ENCODE measurements around the gene PRUNE2. TPM values are rescaled to one million over a fixed set of nuclear protein-coding genes. Genes with fewer than 3 reads are reported as not detected.
"Not testable (repeated sequence)": the region's sequence is repeated elsewhere in the genome, so short reads cannot be mapped to it uniquely, and the experiment has no call there.

The PRUNE2 gene
- total RNA-seq, 1 donor from 2014 or later, result 650 TPM

- peak; percentile 69 for DNase-seq (ENCODE audit: low read depth)
Measured at GRCh38 chr9:76873056-76873792, 32.7 kb downstream of the PRUNE2 start.

GRCh38 chr9:76868897-76869296 is 37.0 kb downstream of the PRUNE2 start:
- no peak for DNase-seq (ENCODE audit: low read depth)

- DNase-seq (ENCODE audit: low read depth), result peak; percentile 89
Measured at GRCh38 chr9:76866689-76867088, 39.2 kb downstream of the PRUNE2 start.

- DNase-seq (ENCODE audit: low read depth), result no peak
Measured at GRCh38 chr9:76863832-76864231, 42.1 kb downstream of the PRUNE2 start.

GRCh38 chr9:76859860-76860259 is 46.1 kb downstream of the PRUNE2 start:
- no peak for DNase-seq (ENCODE audit: low read depth)

GRCh38 chr9:76858248-76858647 is 47.7 kb downstream of the PRUNE2 start:
- not testable (repeated sequence) for DNase-seq (ENCODE audit: low read depth)

GRCh38 chr9:76856016-76856415 is 49.9 kb downstream of the PRUNE2 start:
- DNase-seq (ENCODE audit: low read depth), result no peak

GRCh38 chr9:76855015-76855414 is 50.9 kb downstream of the PRUNE2 start:
- no peak for DNase-seq (ENCODE audit: low read depth)

- no peak for DNase-seq (ENCODE audit: low read depth)
Measured at GRCh38 chr9:76852026-76852425, 53.9 kb downstream of the PRUNE2 start.

GRCh38 chr9:76846297-76846696 is 59.6 kb downstream of the PRUNE2 start:
- peak; percentile 18 for DNase-seq (ENCODE audit: low read depth)

GRCh38 chr9:76845254-76845653 is 60.7 kb downstream of the PRUNE2 start:
- no peak for DNase-seq (ENCODE audit: low read depth)

- DNase-seq (ENCODE audit: low read depth), result peak; percentile 95
Measured at GRCh38 chr9:76835571-76836283, 70.2 kb downstream of the PRUNE2 start.

- no peak for DNase-seq (ENCODE audit: low read depth)
Measured at GRCh38 chr9:76828447-76828846, 77.5 kb downstream of the PRUNE2 start.

GRCh38 chr9:76827296-76828080 is 78.4 kb downstream of the PRUNE2 start:
- DNase-seq (ENCODE audit: low read depth), result no peak

GRCh38 chr9:76820431-76820830 is 85.5 kb downstream of the PRUNE2 start:
- DNase-seq (ENCODE audit: low read depth), result no peak

GRCh38 chr9:76818271-76818670 is 87.6 kb downstream of the PRUNE2 start:
- peak; percentile 93 for DNase-seq (ENCODE audit: low read depth)

GRCh38 chr9:76817489-76817888 is 88.4 kb downstream of the PRUNE2 start:
- peak; percentile 71 for DNase-seq (ENCODE audit: low read depth)

GRCh38 chr9:76812591-76812990 is 93.3 kb downstream of the PRUNE2 start:
- no peak for DNase-seq (ENCODE audit: low read depth)

- peak; percentile 67 for DNase-seq (ENCODE audit: low read depth)
Measured at GRCh38 chr9:76810377-76810957, 95.4 kb downstream of the PRUNE2 start.

- DNase-seq (ENCODE audit: low read depth), result no peak
Measured at GRCh38 chr9:76808636-76809035, 97.3 kb downstream of the PRUNE2 start.

- DNase-seq (ENCODE audit: low read depth), result no peak
Measured at GRCh38 chr9:76803762-76804161, 102.2 kb downstream of the PRUNE2 start.

- no peak for DNase-seq (ENCODE audit: low read depth)
Measured at GRCh38 chr9:76803083-76803482, 102.8 kb downstream of the PRUNE2 start.

Data from myocyte (in vitro differentiated cells).